Sigmoid colon (tissue), 4 donors: ENCODE measurements around the gene MYO9A.

Experiments used
- CTCF ChIP-seq, 4 experiments: fragments of 450-650 bp in 3 of 4; fragments of 200-600 bp in 1 of 4; IDR thresholded peaks; one replicate each; pipeline ENCODE4 v1.5.1; 2016 to 2019; ENCODE audit warnings: antibody characterized with exemption in 4 of 4, mild to moderate bottlenecking in 3 of 4, moderate library complexity in 2 of 4
- EP300 ChIP-seq, 4 donors: sonication (generic); formaldehyde crosslinking; IDR thresholded peaks; one replicate each; pipeline ENCODE4 v1.6.1; 2017; ENCODE audit warnings: antibody characterized with exemption in 4 of 4
- POLR2A ChIP-seq, 2 donors: fragments of 450-650 bp; IDR thresholded peaks; one replicate each; pipeline ENCODE4 v1.6.1; 2016; ENCODE audit warnings: antibody characterized with exemption in 2 of 2, mild to moderate bottlenecking in 2 of 2, moderate library complexity in 2 of 2
- POLR2AphosphoS5 ChIP-seq, 4 donors: sonication (generic); formaldehyde crosslinking; IDR thresholded peaks; one replicate each; pipeline ENCODE4 v1.6.1; 2017; ENCODE audit warnings: antibody characterized with exemption in 4 of 4

GRCh38 chr15:72154316-72154715 lies 36.4 kb upstream of the MYO9A start:
- no peak for TF ChIP-seq EP300 (IDR thresholded peaks at IDR 0.05)
- TF ChIP-seq POLR2AphosphoS5 (IDR thresholded peaks at IDR 0.05): no peak
- no peak for TF ChIP-seq POLR2A (IDR thresholded peaks at IDR 0.05)
- no peak for TF ChIP-seq CTCF (IDR thresholded peaks at IDR 0.05)
